ENCODE data around the gene ACTL8.

ACTL8 gene

GRCh38 chr1:17849216-17849615 is 94.1 kb downstream of the ACTL8 start:
- no peak for DNase-seq

GRCh38 chr1:17851056-17851455 is 95.9 kb downstream of the ACTL8 start:
- no peak for DNase-seq

- no peak for DNase-seq
These were observed 97.2 kb downstream of the ACTL8 start for GRCh38 chr1:17852383-17852782.

GRCh38 chr1:17853241-17853935 is 98.3 kb downstream of the ACTL8 start:
- no peak for DNase-seq

- DNase-seq = no peak
These were observed 101.5 kb downstream of the ACTL8 start for GRCh38 chr1:17856496-17857108.

GRCh38 chr1:17857109-17857499 is 102.0 kb downstream of the ACTL8 start:
- DNase-seq = no peak

- no peak for DNase-seq
These were observed 102.9 kb downstream of the ACTL8 start for GRCh38 chr1:17857996-17858395.

- no peak for DNase-seq
These were observed 105.7 kb downstream of the ACTL8 start for GRCh38 chr1:17860812-17861211.

GRCh38 chr1:17861685-17862084 is 106.6 kb downstream of the ACTL8 start:
- no peak for DNase-seq

GRCh38 chr1:17862121-17862520 is 107.0 kb downstream of the ACTL8 start:
- DNase-seq = no peak

- DNase-seq = no peak
These were observed 111.0 kb downstream of the ACTL8 start for GRCh38 chr1:17865912-17866739.

GRCh38 chr1:17866740-17867029 is 111.6 kb downstream of the ACTL8 start:
- DNase-seq = no peak

- DNase-seq = no peak
These were observed 112.3 kb downstream of the ACTL8 start for GRCh38 chr1:17867470-17867869.

- DNase-seq = no peak
These were observed 114.7 kb downstream of the ACTL8 start for GRCh38 chr1:17869815-17870214.

- no peak for DNase-seq
These were observed 115.5 kb downstream of the ACTL8 start for GRCh38 chr1:17870679-17871078.

- DNase-seq = no peak
These were observed 118.0 kb downstream of the ACTL8 start for GRCh38 chr1:17873007-17873675.

GRCh38 chr1:17874231-17874630 is 119.1 kb downstream of the ACTL8 start:
- DNase-seq = no peak

- no peak for DNase-seq
These were observed 119.6 kb downstream of the ACTL8 start for GRCh38 chr1:17874710-17875109.

- DNase-seq = no peak
These were observed 120.2 kb downstream of the ACTL8 start for GRCh38 chr1:17875171-17875881.

- no peak for DNase-seq
These were observed 120.7 kb downstream of the ACTL8 start for GRCh38 chr1:17875882-17876280.
